ENCODE results near the gene RABGAP1L.

RABGAP1L gene

GRCh38 chr1:174197547-174197946 is 38.2 kb downstream of the RABGAP1L start:
- H3K4me3 ChIP-seq (ENCODE audit: low read depth, low read length), result no peak overlapping the region
- TF ChIP-seq CTCF (IDR thresholded peaks at IDR 0.05; ENCODE audit: low read depth, low read length), result no peak

- no peak for TF ChIP-seq CTCF (IDR thresholded peaks at IDR 0.05; ENCODE audit: low read depth, low read length)
- no peak overlapping the region for H3K4me3 ChIP-seq (ENCODE audit: low read depth, low read length)
These were observed 38.9 kb downstream of the RABGAP1L start for GRCh38 chr1:174198202-174198601.

- no peak overlapping the region for H3K4me3 ChIP-seq (ENCODE audit: low read depth, low read length)
- no peak for TF ChIP-seq CTCF (IDR thresholded peaks at IDR 0.05; ENCODE audit: low read depth, low read length)
These were observed 41.4 kb downstream of the RABGAP1L start for GRCh38 chr1:174200746-174201145.

- H3K4me3 ChIP-seq (ENCODE audit: low read depth, low read length), result no peak overlapping the region
- no peak for TF ChIP-seq CTCF (IDR thresholded peaks at IDR 0.05; ENCODE audit: low read depth, low read length)
These were observed 45.5 kb downstream of the RABGAP1L start for GRCh38 chr1:174204697-174205308.

GRCh38 chr1:174206148-174206836 is 47.0 kb downstream of the RABGAP1L start:
- H3K4me3 ChIP-seq (ENCODE audit: low read depth, low read length), result no peak overlapping the region
- TF ChIP-seq CTCF (IDR thresholded peaks at IDR 0.05; ENCODE audit: low read depth, low read length), result no peak

GRCh38 chr1:174209347-174210187 is 50.2 kb downstream of the RABGAP1L start:
- TF ChIP-seq CTCF (IDR thresholded peaks at IDR 0.05; ENCODE audit: low read depth, low read length), result no peak
- H3K4me3 ChIP-seq (ENCODE audit: low read depth, low read length), result no peak overlapping the region

GRCh38 chr1:174211486-174211885 is 52.2 kb downstream of the RABGAP1L start:
- no peak for TF ChIP-seq CTCF (IDR thresholded peaks at IDR 0.05; ENCODE audit: low read depth, low read length)
- no peak overlapping the region for H3K4me3 ChIP-seq (ENCODE audit: low read depth, low read length)

Data from WI38 (cell line).